GM12878 (cell line): ENCODE results near the gene NDEL1. TPM values are rescaled to one million over a fixed set of nuclear protein-coding genes. Genes with fewer than 3 reads are reported as not detected.

Experiments used
- ATAC-seq: fragments of 200-7000 bp; cut with Tn5 transposase; 3 replicates; pipeline ENCODE4 v1.9.1; 2020; ENCODE audit warnings: mild to moderate bottlenecking, moderate library complexity
- BruUV-seq: library from RNA; stranded (reverse); fragments of 400-500 nt; replicated peaks from 2 replicates; lab custom pipeline; 2021; lab: Mats Ljungman, UMichigan
- CTCF ChIA-PET: fragments of 300-600 bp; sonication (Branson Sonifier 250); formaldehyde crosslinking; extraction: SDS; loops from one replicate; lab custom pipeline; 2021; ENCODE audit warnings: inconsistent platforms; lab: Yijun Ruan, JAX
- POLR2A ChIA-PET: fragments of 350-600 bp; formaldehyde crosslinking; extraction: SDS; loops from one replicate; lab custom pipeline; 2021; ENCODE audit warnings: inconsistent platforms; lab: Charles Lee
- RAD21 ChIA-PET: fragments of 300-600 bp; sonication (Branson Sonifier 250); formaldehyde crosslinking; loops from one replicate; lab custom pipeline; 2023; ENCODE audit warnings: antibody characterized with exemption; ENCODE audit not compliant: unreplicated experiment; lab: Charles Lee
- SMC1A ChIA-PET: fragments of 300-600 bp; sonication (Branson Sonifier 250); formaldehyde crosslinking; loops from one replicate; lab custom pipeline; 2023; ENCODE audit not compliant: unreplicated experiment, uncharacterized antibody; lab: Charles Lee
- DNase-seq: peaks from one replicate; pipeline ENCODE4 v3.0.0-alpha.2; 2011; ENCODE audit warnings: low read depth, low spot score
- FAIRE-seq: peaks from 3 replicates; lab custom pipeline; 2011; peaks lifted over from hg19 to GRCh38; lab: Jason Lieb, UNC
- H2AFZ ChIP-seq: 2 replicates; pipeline ENCODE4 v1.6.0; 2011; ENCODE audit warnings: low read depth, low read length, control low read depth; ENCODE audit not compliant: control insufficient read depth
- H3K27ac ChIP-seq: 2 replicates; pipeline ENCODE4 v1.5.1; 2011; ENCODE audit warnings: control low read depth; ENCODE audit not compliant: control insufficient read depth, insufficient read depth
- H3K27me3 ChIP-seq, 2 experiments: replicated peaks in 1 of 2; 2 replicates each; pipeline versions ENCODE4 v1.6.0 to v1.6.1; 2011; ENCODE audit warnings: low read length in 1 of 2; ENCODE audit not compliant: control insufficient read depth in 2 of 2, insufficient read depth in 2 of 2
- H3K36me3 ChIP-seq, 2 experiments: 2 replicates each; pipeline ENCODE4 v1.5.1; 2011; ENCODE audit warnings: low read length in 1 of 2; ENCODE audit not compliant: control insufficient read depth in 2 of 2, insufficient read depth in 2 of 2
- H3K4me1 ChIP-seq: 2 replicates; pipeline ENCODE4 v1.6.1; 2011; ENCODE audit warnings: mild to moderate bottlenecking, low read length, moderate library complexity, mixed read lengths; ENCODE audit not compliant: control insufficient read depth, insufficient read depth
- H3K4me2 ChIP-seq: 2 replicates; pipeline ENCODE4 v1.6.0; 2011; ENCODE audit warnings: control low read depth; ENCODE audit not compliant: control insufficient read depth, insufficient read depth
- H3K4me3 ChIP-seq: fragments of 200-600 bp; sonication (generic); 2 replicates; pipeline ENCODE4 v1.5.1; 2016
- H3K79me2 ChIP-seq: 2 replicates; pipeline ENCODE4 v1.6.0; 2011; ENCODE audit warnings: low read length; ENCODE audit not compliant: control insufficient read depth, insufficient read depth
- H3K9ac ChIP-seq: 2 replicates; pipeline ENCODE4 v1.8.0; 2011; ENCODE audit warnings: low read length, control low read depth, mixed read lengths; ENCODE audit not compliant: control insufficient read depth, insufficient read depth
- H3K9me3 ChIP-seq: replicated peaks from 3 replicates; pipeline ENCODE4 v1.5.1; 2011; ENCODE audit warnings: mild to moderate bottlenecking, low read length; ENCODE audit not compliant: control insufficient read depth, insufficient read depth
- H4K20me1 ChIP-seq: 2 replicates; pipeline ENCODE4 v1.6.0; 2011; ENCODE audit not compliant: control insufficient read depth, insufficient read depth
- ASH2L ChIP-seq: fragments of 300-600, 200-600 bp; sonication (generic); IDR thresholded peaks from 2 replicates; pipeline ENCODE4 v1.6.1; 2017; ENCODE audit warnings: low read depth, mild to moderate bottlenecking, borderline replicate concordance
- ATF3 ChIP-seq: IDR thresholded peaks from 2 replicates; pipeline ENCODE4 v1.6.1; 2011; ENCODE audit warnings: low read depth, mild to moderate bottlenecking, low read length, moderate library complexity, borderline replicate concordance; ENCODE audit errors: extremely low read depth
- CHD2 ChIP-seq: IDR thresholded peaks from 2 replicates; pipeline ENCODE4 v1.6.1; 2011; ENCODE audit warnings: low read depth, low read length, improper control_type of control experiment, borderline replicate concordance
- CHD4 ChIP-seq: fragments of 200-600 bp; sonication (generic); IDR thresholded peaks from 2 replicates; pipeline ENCODE4 v1.6.1; 2016; ENCODE audit warnings: mild to moderate bottlenecking
- ELK1 ChIP-seq: IDR thresholded peaks from 2 replicates; pipeline ENCODE4 v1.6.1; 2012; ENCODE audit warnings: low read depth, low read length, improper control_type of control experiment
- FOS ChIP-seq: IDR thresholded peaks from 3 replicates; pipeline ENCODE4 v1.6.1; 2011; ENCODE audit warnings: borderline replicate concordance; ENCODE audit not compliant: insufficient read length; ENCODE audit errors: extremely low read depth
- IKZF1 ChIP-seq: fragments of 450-650 bp; conservative IDR thresholded peaks from 2 replicates; pipeline ENCODE4 v1.6.1; 2017; ENCODE audit warnings: antibody characterized with exemption, mild to moderate bottlenecking
- LARP7 ChIP-seq: fragments of 450-650 bp; IDR thresholded peaks from 2 replicates; pipeline ENCODE4 v1.6.1; 2017; ENCODE audit warnings: mild to moderate bottlenecking
- PAX5 ChIP-seq: IDR thresholded peaks from 2 replicates; pipeline ENCODE4 v1.6.1; 2011; ENCODE audit warnings: low read depth, low read length, borderline replicate concordance
- POLR2A ChIP-seq: IDR thresholded peaks from 2 replicates; pipeline ENCODE4 v1.6.1; 2011; ENCODE audit warnings: low read depth, mild to moderate bottlenecking, low read length
- RAD21 ChIP-seq: IDR thresholded peaks from 2 replicates; pipeline ENCODE4 v1.6.1; 2011; ENCODE audit warnings: mild to moderate bottlenecking, low read depth, low read length, moderate library complexity; ENCODE audit not compliant: insufficient read depth
- RAD51 ChIP-seq: fragments of 450-650 bp; IDR thresholded peaks from 2 replicates; pipeline ENCODE4 v1.6.1; 2016; ENCODE audit warnings: moderate library complexity, mild to moderate bottlenecking, inconsistent platforms
- RBBP5 ChIP-seq: fragments of 200-600 bp; sonication (generic); conservative IDR thresholded peaks from 2 replicates; pipeline ENCODE4 v1.6.1; 2016
- RELB ChIP-seq: fragments of 450-650 bp; IDR thresholded peaks from 2 replicates; pipeline ENCODE4 v1.6.1; 2017; ENCODE audit warnings: low read depth, mild to moderate bottlenecking, moderate library complexity
- SIX5 ChIP-seq: IDR thresholded peaks from 2 replicates; pipeline ENCODE4 v1.6.1; 2011; ENCODE audit warnings: mild to moderate bottlenecking, low read depth, low read length, moderate library complexity; ENCODE audit not compliant: severe bottlenecking
- YBX1 ChIP-seq: fragments of 450-650 bp; IDR thresholded peaks from 2 replicates; pipeline ENCODE4 v1.6.1; 2016; ENCODE audit warnings: antibody characterized with exemption
- WGBS: methylation state at CpG from one replicate; pipeline ENCODE4 v1.1.6; 2016; ENCODE audit warnings: low lambda C conversion rate; ENCODE audit not compliant: insufficient replicate concordance, insufficient coverage; ENCODE audit errors: missing lambda C conversion rate; 5-methylcytosine and 5-hydroxymethylcytosine counted together
- in situ Hi-C: fragments of 300-500 bp; cut with MboI; formaldehyde crosslinking; loops from 9 replicates; pipeline ENCODE4 v1.14.3; 2018; ENCODE audit warnings: mixed read lengths
- intact Hi-C: fragments of 100-400 bp; cut with micrococcal nuclease; formaldehyde crosslinking; loops from one replicate; pipeline ENCODE4 v1.14.2; 2022; ENCODE audit not compliant: unreplicated experiment
- polyA plus RNA-seq, 11 experiments: library from polyadenylated mRNA; depleted of rRNA in 4 of 11; unstranded in 6 of 11; stranded (reverse) in 5 of 11; fragments of >200 nt; fragmentation: Nextera tagmentation in 4 of 11; fragmentation: Illumina TruSeq in 1 of 11; extraction: Ambion mirVana in 4 of 11; extraction: Trizol in 1 of 11; gene quantifications; 1 replicate in 1 of 11; 2 replicates in 10 of 11; pipeline versions ENCODE4 v1.2.1 to v1.2.3, GENCODE V29; 2011 to 2016; ENCODE audit warnings: inconsistent platforms in 2 of 11, missing spikeins in 2 of 11, low read depth in 1 of 11
- total RNA-seq, 4 experiments: library from RNA; depleted of rRNA in 3 of 4; stranded (reverse); fragments of >200 nt in 3 of 4; fragmentation: Illumina TruSeq in 1 of 4; extraction: Trizol in 1 of 4; gene quantifications; 2 replicates each; pipeline versions ENCODE4 v1.2.1 to v1.2.3, GENCODE V29; 2013 to 2021

Gene NDEL1
- total and polyA plus RNA-seq, 10 of the 15 experiments (the other 5 are each of a cell fraction or from before 2014, with no cell fraction given): 0.72 to 41.5 (median 29.9) TPM

GRCh38 chr17:8405499-8406016 lies 30.1 kb upstream of the NDEL1 start (continued):
- TF ChIP-seq RELB (no peak), CHD4 (no peak)

- no TSS peak for BruUV-seq
These were observed 29.5 kb upstream of the NDEL1 start for GRCh38 chr17:8406174-8406573.

More at GRCh38 chr17:8406174-8406573, 29.5 kb upstream of the NDEL1 start:
- Histone ChIP-seq H3K4me3 (no peak overlapping the region), H2AFZ (no peak overlapping the region), H3K9me3 (no peaks in the 10 kb centered on the region), H3K79me2 (no peaks in the 10 kb centered on the region), H3K27me3 (no peaks in the 10 kb centered on the region; a peak in 2 of 4 replicates), H3K9ac (no peak overlapping the region), H4K20me1 (no peaks in the 10 kb centered on the region), H3K27ac (no peak overlapping the region), H3K4me1 (no peaks in the 10 kb centered on the region), H3K4me2 (no peak overlapping the region), H3K36me3 (no peaks in the 10 kb centered on the region)
- TF ChIP-seq ASH2L (no peak), CHD2 (no peak), YBX1 (no peak), FOS (no peak), LARP7 (no peak), SIX5 (no peak), ELK1 (no peak), RAD51 (no peak), POLR2A (no peak), ATF3 (no peak), RAD21 (no peak), RBBP5 (no peak), PAX5 (no peak), IKZF1 (no peak)
- ChIA-PET SMC1A (no interaction called here), POLR2A (no interaction called here), CTCF (interaction anchor here (0.6 to 0.7 kb wide), 2 partner anchors 197 to 340 kb away, joined by 3 to 4 read pairs; no protein-coding TSS in a partner anchor), RAD21 (no interaction called here)
- ATAC-seq (no peak), FAIRE-seq (no peak), DNase-seq (no peak)
- intact Hi-C loops: no loop called here
- in situ Hi-C loops: no loop called here
- WGBS: 0% methylated on average over 2 of the region's 2 CpGs
